ENCODE results near the gene VIL1.

DNA sequence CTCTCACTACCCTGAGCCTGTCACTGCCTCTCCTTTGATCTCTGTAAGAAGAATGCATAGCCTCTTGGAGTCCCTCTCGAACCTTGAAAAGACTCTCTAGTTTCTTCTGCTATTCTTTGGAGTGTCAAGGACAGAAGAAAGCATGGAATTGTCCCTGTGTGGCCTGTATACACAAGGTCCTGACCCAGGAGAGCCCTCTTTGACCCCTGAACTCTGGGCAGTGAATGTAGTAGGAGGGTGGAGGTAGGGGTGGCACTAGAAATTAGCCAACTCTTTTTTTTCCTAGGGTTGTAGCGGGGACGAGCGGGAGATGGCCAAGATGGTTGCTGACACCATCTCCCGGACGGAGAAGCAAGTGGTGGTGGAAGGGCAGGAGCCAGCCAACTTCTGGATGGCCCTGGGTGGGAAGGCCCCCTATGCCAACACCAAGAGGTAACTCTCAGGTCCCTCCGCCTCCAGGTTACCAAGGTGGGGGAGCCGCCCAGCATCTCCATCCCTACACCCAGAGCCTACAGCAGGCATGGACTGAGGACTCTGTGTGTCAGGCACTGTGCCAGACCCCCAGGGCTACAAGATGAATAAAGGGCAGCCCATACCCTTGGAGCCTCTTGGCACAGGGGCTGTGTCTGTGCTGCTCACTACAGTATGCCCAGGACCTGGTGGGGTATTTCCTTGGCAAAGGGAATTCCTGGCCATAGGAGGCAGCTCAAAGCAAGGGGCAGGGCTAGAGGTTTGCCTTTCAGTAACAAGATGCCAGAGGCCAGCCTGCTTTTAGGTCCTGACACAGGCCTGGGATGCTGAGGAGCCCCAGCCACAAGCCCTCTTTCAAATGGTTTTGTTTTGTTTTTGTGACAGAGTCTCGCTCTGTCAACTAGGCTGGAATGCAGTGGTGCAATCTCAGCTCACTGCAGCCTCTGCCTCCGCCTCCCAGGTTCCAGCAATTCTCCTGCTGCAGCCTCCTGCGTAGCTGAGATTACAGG is 16.4 kb downstream of the VIL1 start:
- TF ChIP-seq RAD21 (IDR thresholded peaks at IDR 0.05; ENCODE audit: low read depth), result no peak
- no peak for TF ChIP-seq CREB1 (IDR thresholded peaks at IDR 0.05; ENCODE audit: low read depth)

Data from Ishikawa (cell line).